Fibroblast of villous mesenchyme (primary cell): ENCODE data around the gene APOBEC4. TPM values are rescaled to one million over a fixed set of nuclear protein-coding genes. Genes with fewer than 3 reads are reported as not detected.

ENCODE experiments used
- DNase-seq: peaks from one replicate; pipeline ENCODE4 v3.0.0-alpha.2; 2010; ENCODE audit warnings: low read depth
- H3K4me3 ChIP-seq: 2 replicates; pipeline ENCODE4 v1.5.1; 2011; ENCODE audit warnings: low read depth, mild to moderate bottlenecking, low read length
- CTCF ChIP-seq: IDR thresholded peaks from 2 replicates; pipeline ENCODE4 v1.5.1; 2012; ENCODE audit warnings: low read depth, mild to moderate bottlenecking, low read length; ENCODE audit not compliant: insufficient read depth
- total RNA-seq: library from RNA; depleted of rRNA; stranded (reverse); fragments of >200 nt; gene quantifications from 2 replicates; pipeline ENCODE4 v1.2.3, GENCODE V29; 2012

APOBEC4 gene
- total RNA-seq, 1 donor: not detected

- no peak for DNase-seq
- TF ChIP-seq CTCF: no peak
- H3K4me3 ChIP-seq: no peak overlapping the region
These were observed 43.9 kb upstream of the APOBEC4 start for GRCh38 chr1:183696981-183697380.

- DNase-seq: no peak
- no peak overlapping the region for H3K4me3 ChIP-seq
- TF ChIP-seq CTCF: no peak
These were observed 41.6 kb upstream of the APOBEC4 start for GRCh38 chr1:183694755-183695154.

GRCh38 chr1:183694066-183694465 is 41.0 kb upstream of the APOBEC4 start:
- TF ChIP-seq CTCF: no peak
- H3K4me3 ChIP-seq: no peak overlapping the region
- DNase-seq: no peak

- no peak overlapping the region for H3K4me3 ChIP-seq
- TF ChIP-seq CTCF: no peak
- no peak for DNase-seq
These were observed 40.4 kb upstream of the APOBEC4 start for GRCh38 chr1:183693521-183693920.

- no peak for DNase-seq
- TF ChIP-seq CTCF: no peak
These were observed 36.7 kb upstream of the APOBEC4 start for GRCh38 chr1:183689762-183690204.

GRCh38 chr1:183688341-183689060 is 35.4 kb upstream of the APOBEC4 start:
- H3K4me3 ChIP-seq: no peak overlapping the region
- no peak for DNase-seq
- TF ChIP-seq CTCF: no peak

More at GRCh38 chr1:183689762-183690204, 36.7 kb upstream of the APOBEC4 start:
- no peak overlapping the region for H3K4me3 ChIP-seq

- no peak for TF ChIP-seq CTCF
- H3K4me3 ChIP-seq: no peak overlapping the region
- no peak for DNase-seq
These were observed 34.6 kb upstream of the APOBEC4 start for GRCh38 chr1:183687546-183688304.
